Hematopoietic multipotent progenitor cell treated with erythropoietin and hydrocortisone succinate and interleukin-3 and kit ligand, for 15 days (in vitro differentiated cells): Measurements from ENCODE around the gene SH3D19.
"Not testable (repeated sequence)": the region's sequence is repeated elsewhere in the genome, so short reads cannot be mapped to it uniquely, and the experiment has no call there.

Experiments
- DNase-seq: peaks from one replicate; pipeline ENCODE4 v3.0.0-alpha.2; 2015; ENCODE audit warnings: low spot score

Gene SH3D19

GRCh38 chr4:151325111-151325948 is at the start of gene SH3D19:
TSS of gene SH3D19 (minus strand) at chr4:151325605. CDS start at chr4:151325352, 253 bp downstream.
- no peak for DNase-seq

- DNase-seq, result peak; percentile 62
Measured at GRCh38 chr4:151362404-151363164, 37.2 kb upstream of the SH3D19 start.

GRCh38 chr4:151361966-151362365 is 36.6 kb upstream of the SH3D19 start:
- DNase-seq, result no peak

GRCh38 chr4:151361126-151361525 is 35.7 kb upstream of the SH3D19 start:
- DNase-seq, result no peak

- no peak for DNase-seq
Measured at GRCh38 chr4:151359576-151359975, 34.2 kb upstream of the SH3D19 start.

- DNase-seq, result no peak
Measured at GRCh38 chr4:151358266-151358665, 32.9 kb upstream of the SH3D19 start.

GRCh38 chr4:151356510-151356909 is 31.1 kb upstream of the SH3D19 start:
- no peak for DNase-seq

GRCh38 chr4:151355155-151355554 is 29.8 kb upstream of the SH3D19 start:
- DNase-seq, result no peak

- DNase-seq, result no peak
Measured at GRCh38 chr4:151347490-151348235, 22.3 kb upstream of the SH3D19 start.

- no peak for DNase-seq
Measured at GRCh38 chr4:151344948-151345347, 19.5 kb upstream of the SH3D19 start.

- DNase-seq, result no peak
Measured at GRCh38 chr4:151340751-151341385, 15.5 kb upstream of the SH3D19 start.

GRCh38 chr4:151339467-151339866 is 14.1 kb upstream of the SH3D19 start:
- DNase-seq, result no peak

GRCh38 chr4:151331276-151332042 is 6.1 kb upstream of the SH3D19 start:
- no peak for DNase-seq

- no peak for DNase-seq
Measured at GRCh38 chr4:151329217-151330007, 4.0 kb upstream of the SH3D19 start.

- DNase-seq, result no peak
Measured at GRCh38 chr4:151325949-151326246, 493 bp upstream of the SH3D19 start.

- no peak for DNase-seq
Measured at GRCh38 chr4:151324752-151325110, 674 bp downstream of the SH3D19 start.

GRCh38 chr4:151324124-151324751 is 1.2 kb downstream of the SH3D19 start:
- no peak for DNase-seq

GRCh38 chr4:151323667-151324066 is 1.7 kb downstream of the SH3D19 start:
- DNase-seq, result no peak

- no peak for DNase-seq
Measured at GRCh38 chr4:151322570-151322969, 2.8 kb downstream of the SH3D19 start.

GRCh38 chr4:151322161-151322560 is 3.2 kb downstream of the SH3D19 start:
- DNase-seq, result not testable (repeated sequence)
